Astrocyte of the cerebellum (primary cell): Measurements from ENCODE around the gene PLCG1.
A peak's percentile ranks its signal among the peaks of the same experiment; 100 is the strongest.

Source experiments
- DNase-seq: peaks from one replicate; pipeline ENCODE4 v3.0.0-alpha.2; 2011; ENCODE audit warnings: low read depth
- H3K4me3 ChIP-seq: 2 replicates; pipeline ENCODE4 v1.5.1; 2011; ENCODE audit warnings: mild to moderate bottlenecking, low read depth, low read length, moderate library complexity
- CTCF ChIP-seq: IDR thresholded peaks from 2 replicates; pipeline ENCODE4 v1.5.1; 2012; ENCODE audit warnings: low read length, low read depth, moderate library complexity, mild to moderate bottlenecking; ENCODE audit errors: missing control alignments
- in situ Hi-C: cut with HindIII; loops from 2 replicates; pipeline ENCODE4 v1.10.0; 2017; ENCODE audit warnings: low sequenced_read_pairs

The PLCG1 gene

GRCh38 chr20:41187668-41188067 is 50.3 kb downstream of the PLCG1 start:
- no peak for DNase-seq
- H3K4me3 ChIP-seq = no peak overlapping the region
- TF ChIP-seq CTCF = no peak
- in situ Hi-C loops = no loop called here

- DNase-seq = no peak
- in situ Hi-C loops = no loop called here
- TF ChIP-seq CTCF = no peak
- no peak overlapping the region for H3K4me3 ChIP-seq
These were observed 54.5 kb downstream of the PLCG1 start for GRCh38 chr20:41191562-41192500.

GRCh38 chr20:41192575-41192974 is 55.2 kb downstream of the PLCG1 start:
- no peak for TF ChIP-seq CTCF
- in situ Hi-C loops = no loop called here
- no peak overlapping the region for H3K4me3 ChIP-seq
- DNase-seq = no peak

- H3K4me3 ChIP-seq = no peak overlapping the region
- no peak for TF ChIP-seq CTCF
- in situ Hi-C loops = no loop called here
- DNase-seq = no peak
These were observed 59.4 kb downstream of the PLCG1 start for GRCh38 chr20:41196653-41197225.

- DNase-seq = no peak
- no peak overlapping the region for H3K4me3 ChIP-seq
- TF ChIP-seq CTCF = no peak
- in situ Hi-C loops = no loop called here
These were observed 61.1 kb downstream of the PLCG1 start for GRCh38 chr20:41198443-41198842.

- in situ Hi-C loops = no loop called here
These were observed 63.3 kb downstream of the PLCG1 start for GRCh38 chr20:41200446-41201202.

More at GRCh38 chr20:41200446-41201202, 63.3 kb downstream of the PLCG1 start:
- DNase-seq = peak; percentile 60
- no peak overlapping the region for H3K4me3 ChIP-seq
- no peak for TF ChIP-seq CTCF
